Measurements from ENCODE around the gene IER5L. TPM values are rescaled to one million over a fixed set of nuclear protein-coding genes. Genes with fewer than 3 reads are reported as not detected.

IER5L gene
- polyA plus RNA-seq, 1 of the 3 experiments (the other 2 are of a cell fraction): 16.2 TPM

- Histone ChIP-seq H3K4me2 (no peak overlapping the region), H3K4me1 (ENCODE audit: control insufficient read depth in 1 of 2, insufficient read depth in 2 of 2, low read depth in 1 of 2, low read length in 1 of 2) (no peaks in the 10 kb centered on the region), H3K4me3 (ENCODE audit: low read depth in 2 of 2, low read length in 1 of 2) (no peak overlapping the region), H3F3A (replicated peaks; ENCODE audit: insufficient read depth) (no peaks in the 10 kb centered on the region), H3K27ac (ENCODE audit: low read depth in 2 of 2, low read length in 1 of 2) (no peak overlapping the region), H3K36me3 (replicated peaks in 1 of 2; ENCODE audit: control insufficient read depth in 1 of 2, insufficient read depth in 2 of 2, low read length in 1 of 2) (no peaks in the 10 kb centered on the region), H3K79me2 (ENCODE audit: insufficient read depth) (no peaks in the 10 kb centered on the region), H2AFZ (ENCODE audit: low read depth) (no peak overlapping the region), H3K9ac (no peak overlapping the region), H4K20me1 (ENCODE audit: insufficient read depth) (no peaks in the 10 kb centered on the region), H3K9me3 (no peaks in the 10 kb centered on the region), H3K9me2 (no peaks in the 10 kb centered on the region), H3K27me3 (ENCODE audit: insufficient read depth) (no peaks in the 10 kb centered on the region)
- CTCF ChIA-PET: no interaction called here
- TF ChIP-seq POLR2AphosphoS5 (IDR thresholded peaks at IDR 0.05; ENCODE audit: low read depth, low read length): no peak
- TF ChIP-seq, protein P1, sequence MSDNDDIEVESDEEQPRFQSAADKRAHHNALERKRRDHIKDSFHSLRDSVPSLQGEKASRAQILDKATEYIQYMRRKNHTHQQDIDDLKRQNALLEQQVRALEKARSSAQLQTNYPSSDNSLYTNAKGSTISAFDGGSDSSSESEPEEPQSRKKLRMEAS (IDR thresholded peaks at IDR 0.05; ENCODE audit: low read depth): no peak
- TF ChIP-seq GABPA (IDR thresholded peaks at IDR 0.05; ENCODE audit: low read depth): no peak
- TF ChIP-seq, protein P2, sequence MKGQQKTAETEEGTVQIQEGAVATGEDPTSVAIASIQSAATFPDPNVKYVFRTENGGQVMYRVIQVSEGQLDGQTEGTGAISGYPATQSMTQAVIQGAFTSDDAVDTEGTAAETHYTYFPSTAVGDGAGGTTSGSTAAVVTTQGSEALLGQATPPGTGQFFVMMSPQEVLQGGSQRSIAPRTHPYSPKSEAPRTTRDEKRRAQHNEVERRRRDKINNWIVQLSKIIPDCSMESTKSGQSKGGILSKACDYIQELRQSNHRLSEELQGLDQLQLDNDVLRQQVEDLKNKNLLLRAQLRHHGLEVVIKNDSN (IDR thresholded peaks at IDR 0.05; ENCODE audit: borderline replicate concordance, low read depth): no peak
- TF ChIP-seq TEAD4 (IDR thresholded peaks at IDR 0.05; ENCODE audit: borderline replicate concordance, insufficient read depth): no peak
- TF ChIP-seq EZH2phosphoT487 (IDR thresholded peaks at IDR 0.05; ENCODE audit: borderline replicate concordance, low read depth): no peak
- TF ChIP-seq RCOR1 (IDR thresholded peaks at IDR 0.05; ENCODE audit: low read length): no peak
- no peak for TF ChIP-seq MEF2A (IDR thresholded peaks at IDR 0.05; ENCODE audit: borderline replicate concordance, low read depth)
- no peak for TF ChIP-seq RXRA (IDR thresholded peaks at IDR 0.05; ENCODE audit: borderline replicate concordance, low read depth)
- TF ChIP-seq NFIC (IDR thresholded peaks at IDR 0.05; ENCODE audit: borderline replicate concordance): no peak
- no peak for TF ChIP-seq SMC3 (IDR thresholded peaks at IDR 0.05; ENCODE audit: low read depth, low read length)
- no peak for TF ChIP-seq JUND (IDR thresholded peaks at IDR 0.05)
- TF ChIP-seq, protein P3, sequence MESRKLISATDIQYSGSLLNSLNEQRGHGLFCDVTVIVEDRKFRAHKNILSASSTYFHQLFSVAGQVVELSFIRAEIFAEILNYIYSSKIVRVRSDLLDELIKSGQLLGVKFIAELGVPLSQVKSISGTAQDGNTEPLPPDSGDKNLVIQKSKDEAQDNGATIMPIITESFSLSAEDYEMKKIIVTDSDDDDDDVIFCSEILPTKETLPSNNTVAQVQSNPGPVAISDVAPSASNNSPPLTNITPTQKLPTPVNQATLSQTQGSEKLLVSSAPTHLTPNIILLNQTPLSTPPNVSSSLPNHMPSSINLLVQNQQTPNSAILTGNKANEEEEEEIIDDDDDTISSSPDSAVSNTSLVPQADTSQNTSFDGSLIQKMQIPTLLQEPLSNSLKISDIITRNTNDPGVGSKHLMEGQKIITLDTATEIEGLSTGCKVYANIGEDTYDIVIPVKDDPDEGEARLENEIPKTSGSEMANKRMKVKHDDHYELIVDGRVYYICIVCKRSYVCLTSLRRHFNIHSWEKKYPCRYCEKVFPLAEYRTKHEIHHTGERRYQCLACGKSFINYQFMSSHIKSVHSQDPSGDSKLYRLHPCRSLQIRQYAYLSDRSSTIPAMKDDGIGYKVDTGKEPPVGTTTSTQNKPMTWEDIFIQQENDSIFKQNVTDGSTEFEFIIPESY (IDR thresholded peaks at IDR 0.05; ENCODE audit: borderline replicate concordance, low read depth): no peak
- TF ChIP-seq RAD21 (IDR thresholded peaks at IDR 0.05; ENCODE audit: low read length): no peak
- TF ChIP-seq CHD2 (IDR thresholded peaks at IDR 0.05; ENCODE audit: low read length, partially characterized antibody): no peak
- TF ChIP-seq IRF3 (IDR thresholded peaks at IDR 0.05; ENCODE audit: low read depth, low read length): no peak
- no peak for TF ChIP-seq REST (IDR thresholded peaks at IDR 0.05; ENCODE audit: low read depth, low read length)
- 94% methylated on average over 6 of the region's 6 CpGs for WGBS (ENCODE audit: low lambda C conversion rate)
- DNase-seq: no peak
- POLR2A ChIA-PET: no interaction called here
Observed at GRCh38 chr9:129218272-129218625, 40.2 kb upstream of the IER5L start.

Measured in SK-N-SH (cell line).